ENCODE results near the gene ZNF25. TPM values are rescaled to one million over a fixed set of nuclear protein-coding genes. Genes with fewer than 3 reads are reported as not detected.

ZNF25 gene
- total RNA-seq, 1 experiment from 2014 or later, result 0.44 TPM

GRCh38 chr10:37948210-37948609, 28.2 kb downstream of the ZNF25 start (continued):
- TF ChIP-seq ATF3 (CRISPR knock-in tag; conservative IDR thresholded peaks at IDR 0.05), result no peak

GRCh38 chr10:37947526-37947925, 28.9 kb downstream of the ZNF25 start:
- peaks cover 72% of the 10 kb centered on the region for H3K9me3 Mint-ChIP-seq
- H3K27me3 Mint-ChIP-seq (ENCODE audit: low read depth), result peaks cover 5% of the 10 kb centered on the region
- TF ChIP-seq ZNF317 (CRISPR knock-in tag; IDR thresholded peaks at IDR 0.05; ENCODE audit: borderline replicate concordance, low read depth) (no peak), ZBTB21 (CRISPR knock-in tag; IDR thresholded peaks at IDR 0.05; ENCODE audit: borderline replicate concordance) (no peak), ZNF219 (CRISPR knock-in tag; IDR thresholded peaks at IDR 0.05; ENCODE audit: borderline replicate concordance) (no peak), ATF1 (CRISPR knock-in tag; IDR thresholded peaks at IDR 0.05) (no peak), MXD4 (CRISPR knock-in tag; IDR thresholded peaks at IDR 0.05; ENCODE audit: borderline replicate concordance) (no peak), RORB (CRISPR knock-in tag; IDR thresholded peaks at IDR 0.05) (no peak), GRHL2 (CRISPR knock-in tag; IDR thresholded peaks at IDR 0.05; ENCODE audit: insufficient replicate concordance, severe bottlenecking) (no peak), ZNF232 (CRISPR knock-in tag; IDR thresholded peaks at IDR 0.05) (no peak), ELF4 (CRISPR knock-in tag; IDR thresholded peaks at IDR 0.05; ENCODE audit: low read depth) (no peak), E2F4 (CRISPR knock-in tag; IDR thresholded peaks at IDR 0.05; ENCODE audit: borderline replicate concordance, low read depth) (no peak), KAT7 (CRISPR knock-in tag; IDR thresholded peaks at IDR 0.05; ENCODE audit: borderline replicate concordance) (no peak), ZNF281 (CRISPR knock-in tag; IDR thresholded peaks at IDR 0.05) (no peak), ATF6 (CRISPR knock-in tag; IDR thresholded peaks at IDR 0.05) (no peak), ATF2 (CRISPR knock-in tag; IDR thresholded peaks at IDR 0.05; ENCODE audit: borderline replicate concordance, low read depth) (no peak), USF2 (CRISPR knock-in tag; IDR thresholded peaks at IDR 0.05) (no peak), MLX (CRISPR knock-in tag; IDR thresholded peaks at IDR 0.05) (no peak)
- DNase-seq (ENCODE audit: low spot score) (no peak), ATAC-seq (no peak)
- H3K27ac Mint-ChIP-seq, result no peak overlapping the region
- peaks cover 62% of the 10 kb centered on the region for H3K36me3 Mint-ChIP-seq
- H3K4me3 Mint-ChIP-seq, result no peak overlapping the region
- POLR2A ChIA-PET, result no interaction called here
- CTCF ChIA-PET, result no interaction called here
- no peaks in the 10 kb centered on the region for H3K4me1 Mint-ChIP-seq
